Ishikawa (cell line): Measurements from ENCODE around the gene CALR.
A peak's percentile ranks its signal among the peaks of the same experiment; 100 is the strongest.

ENCODE experiments used
- CEBPB ChIP-seq: IDR thresholded peaks from 2 replicates; pipeline ENCODE4 v1.6.1; 2012
- CREB1 ChIP-seq: IDR thresholded peaks from 2 replicates; pipeline ENCODE4 v1.6.1; 2012; ENCODE audit warnings: low read depth
- EGR1 ChIP-seq: IDR thresholded peaks from 2 replicates; pipeline ENCODE4 v1.6.1; 2012
- EP300 ChIP-seq: IDR thresholded peaks from 2 replicates; pipeline ENCODE4 v1.6.1; 2012; ENCODE audit warnings: borderline replicate concordance
- FOXM1 ChIP-seq: IDR thresholded peaks from 2 replicates; pipeline ENCODE4 v1.6.1; 2012; ENCODE audit warnings: low read depth, borderline replicate concordance
- MAX ChIP-seq: IDR thresholded peaks from 2 replicates; pipeline ENCODE4 v1.6.1; 2012
- NFIC ChIP-seq: IDR thresholded peaks from 2 replicates; pipeline ENCODE4 v1.6.1; 2012
- RAD21 ChIP-seq: IDR thresholded peaks from 2 replicates; pipeline ENCODE4 v1.6.1; 2012; ENCODE audit warnings: low read depth
- TAF1 ChIP-seq: IDR thresholded peaks from 2 replicates; pipeline ENCODE4 v1.6.1; 2012; ENCODE audit warnings: low read depth, mild to moderate bottlenecking
- TCF12 ChIP-seq: IDR thresholded peaks from 2 replicates; pipeline ENCODE4 v1.6.1; 2012; ENCODE audit warnings: low read depth
- TEAD4 ChIP-seq: IDR thresholded peaks from 2 replicates; pipeline ENCODE4 v1.6.1; 2012
- USF1 ChIP-seq: IDR thresholded peaks from 2 replicates; pipeline ENCODE4 v1.6.1; 2012
- YY1 ChIP-seq: IDR thresholded peaks from 2 replicates; pipeline ENCODE4 v1.6.1; 2012; ENCODE audit warnings: low read depth
- ZBTB7A ChIP-seq: IDR thresholded peaks from 2 replicates; pipeline ENCODE4 v1.6.1; 2012; ENCODE audit warnings: low read depth
- TF ChIP-seq, protein P1 (sequence below): IDR thresholded peaks from 2 replicates; pipeline ENCODE4 v1.6.1; 2012; ENCODE audit warnings: low read depth, mild to moderate bottlenecking

The CALR gene

GRCh38 chr19:12984143-12984627, 45.8 kb downstream of the CALR start:
- no peak for TF ChIP-seq EGR1
- TF ChIP-seq RAD21 = no peak
- no peak for TF ChIP-seq ZBTB7A
- no peak for TF ChIP-seq TAF1
- no peak for TF ChIP-seq NFIC
- TF ChIP-seq MAX = no peak
- no peak for TF ChIP-seq CEBPB
- no peak for TF ChIP-seq TCF12
- TF ChIP-seq, protein P1, sequence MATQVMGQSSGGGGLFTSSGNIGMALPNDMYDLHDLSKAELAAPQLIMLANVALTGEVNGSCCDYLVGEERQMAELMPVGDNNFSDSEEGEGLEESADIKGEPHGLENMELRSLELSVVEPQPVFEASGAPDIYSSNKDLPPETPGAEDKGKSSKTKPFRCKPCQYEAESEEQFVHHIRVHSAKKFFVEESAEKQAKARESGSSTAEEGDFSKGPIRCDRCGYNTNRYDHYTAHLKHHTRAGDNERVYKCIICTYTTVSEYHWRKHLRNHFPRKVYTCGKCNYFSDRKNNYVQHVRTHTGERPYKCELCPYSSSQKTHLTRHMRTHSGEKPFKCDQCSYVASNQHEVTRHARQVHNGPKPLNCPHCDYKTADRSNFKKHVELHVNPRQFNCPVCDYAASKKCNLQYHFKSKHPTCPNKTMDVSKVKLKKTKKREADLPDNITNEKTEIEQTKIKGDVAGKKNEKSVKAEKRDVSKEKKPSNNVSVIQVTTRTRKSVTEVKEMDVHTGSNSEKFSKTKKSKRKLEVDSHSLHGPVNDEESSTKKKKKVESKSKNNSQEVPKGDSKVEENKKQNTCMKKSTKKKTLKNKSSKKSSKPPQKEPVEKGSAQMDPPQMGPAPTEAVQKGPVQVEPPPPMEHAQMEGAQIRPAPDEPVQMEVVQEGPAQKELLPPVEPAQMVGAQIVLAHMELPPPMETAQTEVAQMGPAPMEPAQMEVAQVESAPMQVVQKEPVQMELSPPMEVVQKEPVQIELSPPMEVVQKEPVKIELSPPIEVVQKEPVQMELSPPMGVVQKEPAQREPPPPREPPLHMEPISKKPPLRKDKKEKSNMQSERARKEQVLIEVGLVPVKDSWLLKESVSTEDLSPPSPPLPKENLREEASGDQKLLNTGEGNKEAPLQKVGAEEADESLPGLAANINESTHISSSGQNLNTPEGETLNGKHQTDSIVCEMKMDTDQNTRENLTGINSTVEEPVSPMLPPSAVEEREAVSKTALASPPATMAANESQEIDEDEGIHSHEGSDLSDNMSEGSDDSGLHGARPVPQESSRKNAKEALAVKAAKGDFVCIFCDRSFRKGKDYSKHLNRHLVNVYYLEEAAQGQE = no peak
- TF ChIP-seq USF1 = no peak
- no peak for TF ChIP-seq TEAD4
- TF ChIP-seq CREB1 = no peak
- no peak for TF ChIP-seq FOXM1
- no peak for TF ChIP-seq EP300
- no peak for TF ChIP-seq YY1

GRCh38 chr19:12984683-12985048, 46.3 kb downstream of the CALR start:
- TF ChIP-seq MAX (no peak), TAF1 (no peak), EP300 (no peak), EGR1 (no peak), YY1 (no peak), ZBTB7A (no peak), RAD21 (no peak), USF1 (no peak), FOXM1 (no peak), CREB1 (no peak)
- TF ChIP-seq, protein P1 = no peak

DNA sequence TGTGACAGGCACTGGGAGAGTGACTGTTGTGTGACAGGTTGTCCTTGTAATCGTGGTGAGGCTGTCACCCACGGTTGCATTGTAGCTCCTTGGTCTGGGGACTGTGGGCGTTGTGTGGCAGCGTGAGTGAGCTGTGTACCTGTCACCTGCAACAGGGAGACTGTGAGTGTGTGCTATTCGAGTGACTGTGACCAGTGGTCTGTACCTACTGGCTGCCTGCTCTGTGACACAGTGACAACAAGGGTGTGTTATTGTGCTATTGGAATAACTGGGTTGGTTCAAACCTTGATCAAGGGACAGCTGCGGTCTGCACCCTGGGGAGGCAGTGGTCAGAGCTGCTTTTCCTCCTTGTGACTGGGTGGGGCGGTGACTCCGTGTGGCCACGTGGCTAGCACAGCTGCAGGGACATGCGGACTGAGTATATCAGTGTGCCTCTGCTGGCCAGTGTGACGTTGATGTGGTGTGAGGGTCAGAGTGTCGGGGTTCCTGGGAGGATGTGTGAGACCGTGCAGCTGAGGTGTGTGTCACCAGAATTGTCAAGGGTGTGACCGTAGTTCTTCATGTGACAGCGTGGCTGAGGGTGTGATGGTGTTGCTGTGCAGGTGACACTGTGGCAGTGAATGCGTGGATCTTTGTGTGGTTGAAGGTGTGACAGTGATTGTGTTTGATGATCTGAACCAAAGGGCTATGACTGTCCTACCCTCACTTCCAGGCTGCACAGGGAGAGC, 46.8 kb downstream of the CALR start:
- TF ChIP-seq ZBTB7A = no peak
- TF ChIP-seq RAD21 = no peak
- TF ChIP-seq TCF12 = no peak
- TF ChIP-seq EGR1 = no peak
- TF ChIP-seq NFIC = no peak
- TF ChIP-seq, protein P1 = no peak
- TF ChIP-seq TAF1 = no peak
- no peak for TF ChIP-seq YY1
- no peak for TF ChIP-seq CREB1
- TF ChIP-seq TEAD4 = no peak
- TF ChIP-seq USF1 = peak; percentile 87
- no peak for TF ChIP-seq CEBPB
- TF ChIP-seq FOXM1 = no peak
- peak; percentile 73 for TF ChIP-seq MAX
